GM12878 (cell line): ENCODE measurements around the gene SH3BP5.

ENCODE experiments used
- CUX1 ChIP-seq: IDR thresholded peaks from 2 replicates; pipeline ENCODE4 v1.6.1; 2012; ENCODE audit warnings: improper control_type of control experiment, low read depth, low read length; ENCODE audit not compliant: insufficient replicate concordance
- RAD51 ChIP-seq: fragments of 450-650 bp; IDR thresholded peaks from 2 replicates; pipeline ENCODE4 v1.6.1; 2016; ENCODE audit warnings: moderate library complexity, mild to moderate bottlenecking, inconsistent platforms
- ZNF592 ChIP-seq: fragments of 450-650 bp; IDR thresholded peaks from 2 replicates; pipeline ENCODE4 v1.6.1; 2017; ENCODE audit warnings: mild to moderate bottlenecking, moderate library complexity

- TF ChIP-seq CUX1 = no peak
- no peak for TF ChIP-seq RAD51
- TF ChIP-seq ZNF592 = no peak
These were observed 3.1 kb downstream of the SH3BP5 start for GRCh38 chr3:15329046-15330005.
